HCT116 (cell line): ENCODE results near the gene MUTYH. TPM values are rescaled to one million over a fixed set of nuclear protein-coding genes. Genes with fewer than 3 reads are reported as not detected.

ENCODE experiments used
- ATAC-seq: fragments of 200-7000 bp; cut with Tn5 transposase; 2 replicates; pipeline ENCODE4 v1.9.1; 2020; ENCODE audit warnings: mild to moderate bottlenecking, moderate library complexity
- BruUV-seq: library from RNA; stranded (reverse); fragments of 400-500 nt; replicated peaks from 2 replicates; lab custom pipeline; 2021; lab: Mats Ljungman, UMichigan
- CTCF ChIA-PET: fragments of 300-600 bp; sonication (Branson Sonifier 250); formaldehyde crosslinking; loops from one replicate; lab custom pipeline; 2021; ENCODE audit warnings: antibody characterized with exemption; lab: Charles Lee
- POLR2A ChIA-PET: fragments of 300-600, 350-600 bp; sonication (Branson Sonifier 250); formaldehyde crosslinking; loops from one replicate; lab custom pipeline; 2021; ENCODE audit warnings: antibody characterized with exemption; lab: Charles Lee
- RAD21 ChIA-PET, 2 experiments: fragments of 300-600 bp; sonication (Branson Sonifier 250); formaldehyde crosslinking; loops; one replicate each; lab custom pipeline; 2023; ENCODE audit warnings: low total read pairs in 2 of 2; ENCODE audit not compliant: uncharacterized antibody in 2 of 2, unreplicated experiment in 2 of 2, low non-redundant PET in 1 of 2; lab: Charles Lee
- DNase-seq: peaks from one replicate; pipeline ENCODE4 v3.0.0-alpha.2; 2010; ENCODE audit warnings: low read depth, low spot score
- H2AFZ ChIP-seq: fragments of 200-600 bp; shearing (Covaris generic), sonication (generic); 2 replicates; pipeline ENCODE4 v1.6.1; 2017; ENCODE audit warnings: low read depth, mixed run types, mixed read lengths, antibody characterized with exemption, low read length; ENCODE audit not compliant: poor library complexity, severe bottlenecking
- H3K27ac ChIP-seq: 2 replicates; pipeline ENCODE4 v1.5.1; 2012; ENCODE audit warnings: low read depth, low read length
- H3K27me3 ChIP-seq: fragments of 200-600 bp; sonication (generic); 2 replicates; pipeline ENCODE4 v1.6.1; 2016; ENCODE audit warnings: mixed run types, low read length, mixed read lengths; ENCODE audit not compliant: insufficient read depth
- H3K36me3 ChIP-seq, 2 experiments: fragments of 200-500 bp in 1 of 2; fragments of 200-600 bp in 1 of 2; sonication (Bioruptor generic) in 1 of 2; sonication (generic) in 1 of 2; 2 replicates each; pipeline versions ENCODE4 v1.5.1 to v1.6.1; 2014 to 2016; ENCODE audit warnings: low read length in 2 of 2, inconsistent platforms in 1 of 2, mixed read lengths in 1 of 2, mixed run types in 1 of 2; ENCODE audit not compliant: insufficient read depth in 2 of 2, control insufficient read depth in 1 of 2
- H3K4me1 ChIP-seq, 2 experiments: fragments of 200-600 bp in 1 of 2; sonication (generic) in 1 of 2; 2 replicates each; pipeline versions ENCODE4 v1.5.1 to v1.6.1; 2012 to 2017; ENCODE audit warnings: low read length in 2 of 2, inconsistent platforms in 1 of 2, mild to moderate bottlenecking in 1 of 2, mixed read lengths in 1 of 2, mixed run types in 1 of 2, moderate library complexity in 1 of 2; ENCODE audit not compliant: insufficient read depth in 2 of 2, control insufficient read depth in 1 of 2
- H3K4me2 ChIP-seq: fragments of 200-600 bp; sonication (generic); 2 replicates; pipeline ENCODE4 v1.6.1; 2017; ENCODE audit warnings: mixed run types, low read length, mixed read lengths
- H3K4me3 ChIP-seq, 2 experiments: fragments of 200-600 bp in 1 of 2; sonication (generic) in 1 of 2; replicated peaks in 1 of 2; 2 replicates each; pipeline ENCODE4 v1.5.1; 2011 to 2016; ENCODE audit warnings: low read length in 2 of 2, control low read depth in 1 of 2, low read depth in 1 of 2, mild to moderate bottlenecking in 1 of 2, mixed read lengths in 1 of 2, mixed run types in 1 of 2
- H3K79me2 ChIP-seq: fragments of 200-600 bp; sonication (generic); 2 replicates; pipeline ENCODE4 v1.6.1; 2017; ENCODE audit warnings: mild to moderate bottlenecking, mixed run types, low read length, moderate library complexity, mixed read lengths; ENCODE audit not compliant: insufficient read depth
- H3K9ac ChIP-seq: fragments of 200-600 bp; sonication (generic); 2 replicates; pipeline ENCODE4 v1.6.1; 2016; ENCODE audit warnings: low read length, mixed read lengths
- H3K9me2 ChIP-seq: fragments of 200-600 bp; sonication (generic), shearing (Covaris generic); 2 replicates; pipeline ENCODE4 v1.6.1; 2017; ENCODE audit warnings: mixed run types, mild to moderate bottlenecking, moderate library complexity; ENCODE audit not compliant: insufficient read depth
- H3K9me3 ChIP-seq, 2 experiments: fragments of 200-500 bp in 1 of 2; fragments of 200-600 bp in 1 of 2; sonication (Bioruptor generic) in 1 of 2; sonication (generic) in 1 of 2; 2 replicates each; pipeline ENCODE4 v1.6.1; 2014 to 2017; ENCODE audit warnings: low read length in 2 of 2, mixed read lengths in 2 of 2, inconsistent platforms in 1 of 2, low read depth in 1 of 2, mild to moderate bottlenecking in 1 of 2, mixed run types in 1 of 2, moderate library complexity in 1 of 2; ENCODE audit not compliant: control insufficient read depth in 1 of 2, insufficient read depth in 1 of 2
- H4K20me1 ChIP-seq: fragments of 200-600 bp; sonication (generic), shearing (Covaris generic); 2 replicates; pipeline ENCODE4 v1.6.1; 2017; ENCODE audit warnings: mixed run types, mild to moderate bottlenecking, moderate library complexity; ENCODE audit not compliant: insufficient read depth
- CBX3 ChIP-seq: IDR thresholded peaks from 2 replicates; pipeline ENCODE4 v1.6.1; 2012; ENCODE audit warnings: low read depth
- CEBPB ChIP-seq: IDR thresholded peaks from 2 replicates; pipeline ENCODE4 v1.6.1; 2012; ENCODE audit warnings: low read depth
- CTCF ChIP-seq, 3 experiments: fragments of 200-600 bp in 1 of 3; sonication (generic) in 1 of 3; IDR thresholded peaks in 2 of 3; conservative IDR thresholded peaks in 1 of 3; 2 replicates each; pipeline ENCODE4 v1.5.1; 2012 to 2017; ENCODE audit warnings: low read depth in 2 of 3, low read length in 2 of 3, antibody characterized with exemption in 1 of 3, borderline replicate concordance in 1 of 3, control low read depth in 1 of 3, mild to moderate bottlenecking in 1 of 3, mixed read lengths in 1 of 3, mixed run types in 1 of 3, moderate library complexity in 1 of 3; ENCODE audit not compliant: insufficient read depth in 1 of 3
- EGR1 ChIP-seq: IDR thresholded peaks from 2 replicates; pipeline ENCODE4 v1.6.1; 2012; ENCODE audit warnings: low read depth
- ELF1 ChIP-seq: IDR thresholded peaks from 2 replicates; pipeline ENCODE4 v1.6.1; 2012; ENCODE audit warnings: low read depth, borderline replicate concordance
- EZH2 ChIP-seq: fragments of 200-600 bp; sonication (generic); IDR thresholded peaks from 2 replicates; pipeline ENCODE4 v1.6.1; 2017; ENCODE audit warnings: antibody characterized with exemption, mixed run types
- EZH2phosphoT487 ChIP-seq: fragments of 200-600 bp; IDR thresholded peaks from 2 replicates; pipeline ENCODE4 v1.6.1; 2018; ENCODE audit warnings: antibody characterized with exemption, borderline replicate concordance
- FOSL1 ChIP-seq: IDR thresholded peaks from 2 replicates; pipeline ENCODE4 v1.6.1; 2012; ENCODE audit warnings: low read depth
- JUND ChIP-seq: IDR thresholded peaks from 2 replicates; pipeline ENCODE4 v1.6.1; 2012
- POLR2A ChIP-seq: IDR thresholded peaks from 2 replicates; pipeline ENCODE4 v1.7.0; 2011; ENCODE audit warnings: borderline replicate concordance; ENCODE audit not compliant: insufficient read depth, insufficient read length; ENCODE audit errors: extremely low read depth
- POLR2AphosphoS5 ChIP-seq: IDR thresholded peaks from 2 replicates; pipeline ENCODE4 v1.6.1; 2011; ENCODE audit warnings: mild to moderate bottlenecking, low read depth, low read length, moderate library complexity
- RAD21 ChIP-seq: IDR thresholded peaks from 2 replicates; pipeline ENCODE4 v1.6.1; 2012; ENCODE audit warnings: low read depth, mild to moderate bottlenecking
- REST ChIP-seq: IDR thresholded peaks from 2 replicates; pipeline ENCODE4 v1.6.1; 2012; ENCODE audit warnings: low read depth
- SIN3A ChIP-seq: IDR thresholded peaks from 2 replicates; pipeline ENCODE4 v1.6.1; 2012; ENCODE audit warnings: low read depth
- SP1 ChIP-seq: IDR thresholded peaks from 2 replicates; pipeline ENCODE4 v1.6.1; 2012; ENCODE audit warnings: low read depth
- TCF7L2 ChIP-seq: IDR thresholded peaks from 2 replicates; pipeline ENCODE4 v1.7.0; 2011; ENCODE audit warnings: borderline replicate concordance, inconsistent platforms; ENCODE audit not compliant: insufficient read depth, insufficient read length; ENCODE audit errors: extremely low read depth
- ZNF274 ChIP-seq: fragments of 200-500 bp; sonication (Bioruptor generic); IDR thresholded peaks from 2 replicates; pipeline ENCODE4 v1.6.1; 2014; ENCODE audit warnings: mild to moderate bottlenecking, low read depth, low read length, inconsistent platforms
- intact Hi-C: fragments of 100-400 bp; cut with micrococcal nuclease; formaldehyde crosslinking; loops from 2 replicates; pipeline ENCODE4 v1.10.0; 2022
- total RNA-seq: library from RNA; stranded (reverse); gene quantifications from one replicate; pipeline ENCODE4 v1.2.1, GENCODE V29; 2021; ENCODE audit not compliant: unreplicated experiment
- TF ChIP-seq, protein P1 (sequence below): IDR thresholded peaks from 2 replicates; pipeline ENCODE4 v1.6.1; 2012
- TF ChIP-seq, protein P2 (sequence below): IDR thresholded peaks from 2 replicates; pipeline ENCODE4 v1.6.1; 2012

MUTYH gene
- total RNA-seq, 1 experiment from 2014 or later = 44.8 TPM

GRCh38 chr1:45337630-45338325, 2.5 kb downstream of the MUTYH start:
- Histone ChIP-seq H3K27ac (no peak overlapping the region), H4K20me1 (no peaks in the 10 kb centered on the region), H3K9ac (no peak overlapping the region), H3K4me1 (peaks cover 21 to 55% of the 10 kb centered on the region in 2 experiments), H2AFZ (no peak overlapping the region), H3K36me3 (peaks cover 5 to 19% of the 10 kb centered on the region in 2 experiments; a peak in 2 of 4 replicates), H3K4me2 (0 out of 2 replicates have a peak overlapping the region, but pooled peaks have one; percentile 90), H3K79me2 (peaks cover 39% of the 10 kb centered on the region), H3K4me3 (no peak overlapping the region), H3K27me3 (no peaks in the 10 kb centered on the region), H3K9me2 (no peaks in the 10 kb centered on the region), H3K9me3 (peaks cover 0 to 3% of the 10 kb centered on the region in 2 experiments; a peak in 1 of 4 replicates)
- DNase-seq (no peak), ATAC-seq (no peak)
- POLR2A ChIA-PET = interaction anchor here (0.7 kb wide), 1 partner anchor 209 kb away, joined by 3 read pairs; no protein-coding TSS in a partner anchor
- RAD21 ChIA-PET = no interaction called here
- CTCF ChIA-PET = no interaction called here
- intact Hi-C loops = loop anchor here (2.0 kb wide), 1 partner anchor 33 kb away; no protein-coding TSS in a partner anchor
- BruUV-seq = no TSS peak
- no peak for TF ChIP-seq RAD21
- no peak for TF ChIP-seq FOSL1
- TF ChIP-seq CBX3 = no peak
- TF ChIP-seq ZNF274 = no peak
- no peak for TF ChIP-seq ELF1
- TF ChIP-seq, protein P1, sequence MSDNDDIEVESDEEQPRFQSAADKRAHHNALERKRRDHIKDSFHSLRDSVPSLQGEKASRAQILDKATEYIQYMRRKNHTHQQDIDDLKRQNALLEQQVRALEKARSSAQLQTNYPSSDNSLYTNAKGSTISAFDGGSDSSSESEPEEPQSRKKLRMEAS = no peak
- TF ChIP-seq REST = no peak
- no peak for TF ChIP-seq CEBPB
- TF ChIP-seq EGR1 = no peak
- TF ChIP-seq POLR2A = no peak
- TF ChIP-seq CTCF (IDR thresholded peaks at IDR 0.05 in 2 of 3, conservative IDR thresholded peaks at IDR 0.05 in 1 of 3; ENCODE audit: borderline replicate concordance in 1 of 3, insufficient read depth in 1 of 3, low read depth in 2 of 3, low read length in 2 of 3) = no peak
- no peak for TF ChIP-seq SIN3A
- no peak for TF ChIP-seq POLR2AphosphoS5
- no peak for TF ChIP-seq SP1
- TF ChIP-seq JUND = no peak
- no peak for TF ChIP-seq EZH2phosphoT487
- TF ChIP-seq EZH2 = no peak
- no peak for TF ChIP-seq TCF7L2
- TF ChIP-seq, protein P2, sequence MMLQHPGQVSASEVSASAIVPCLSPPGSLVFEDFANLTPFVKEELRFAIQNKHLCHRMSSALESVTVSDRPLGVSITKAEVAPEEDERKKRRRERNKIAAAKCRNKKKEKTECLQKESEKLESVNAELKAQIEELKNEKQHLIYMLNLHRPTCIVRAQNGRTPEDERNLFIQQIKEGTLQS = no peak
